Measurements from ENCODE around the gene PGGT1B.
A peak's percentile ranks its signal among the peaks of the same experiment; 100 is the strongest.
"Not testable (repeated sequence)": the region's sequence is repeated elsewhere in the genome, so short reads cannot be mapped to it uniquely, and the experiment has no call there.

PGGT1B gene

DNA sequence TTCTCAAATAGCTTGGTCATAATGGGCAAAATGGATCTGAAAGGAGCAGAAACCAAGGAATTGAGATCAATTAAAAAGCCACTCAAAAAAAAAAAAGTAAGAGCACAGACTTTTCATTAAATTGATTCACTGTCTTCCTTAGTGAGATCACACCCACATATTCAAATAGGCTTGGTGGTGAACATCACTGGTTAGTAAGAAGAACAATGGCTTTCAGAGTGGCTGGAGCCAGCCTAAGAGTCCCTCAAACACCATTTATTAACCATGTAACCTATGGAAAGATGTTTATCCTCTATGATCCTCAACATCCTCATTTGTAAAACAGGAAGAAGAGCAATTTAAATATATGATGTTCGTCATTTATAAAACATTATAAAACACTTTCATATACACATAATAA, 21.3 kb upstream of the PGGT1B start:
- H3K27me3 ChIP-seq (ENCODE audit: control insufficient read depth, insufficient read depth, low read length): no peaks in the 10 kb centered on the region
- H3K9ac ChIP-seq (ENCODE audit: low read length): no peak overlapping the region
- H3K4me1 ChIP-seq (ENCODE audit: control insufficient read depth, insufficient read depth, low read length): no peaks in the 10 kb centered on the region
- H3K36me3 ChIP-seq (ENCODE audit: control insufficient read depth, insufficient read depth, low read length): no peaks in the 10 kb centered on the region
- H3K9me3 ChIP-seq (ENCODE audit: control insufficient read depth, low read length): no peaks in the 10 kb centered on the region
- H3K4me3 ChIP-seq (ENCODE audit: low read length): no peak overlapping the region

- H3K4me1 ChIP-seq (ENCODE audit: control insufficient read depth, insufficient read depth, low read length): no peaks in the 10 kb centered on the region
- H3K27me3 ChIP-seq (ENCODE audit: control insufficient read depth, insufficient read depth, low read length): no peaks in the 10 kb centered on the region
- H3K9ac ChIP-seq (ENCODE audit: low read length): no peak overlapping the region
- H3K4me3 ChIP-seq (ENCODE audit: low read length): no peak overlapping the region
- H3K36me3 ChIP-seq (ENCODE audit: control insufficient read depth, insufficient read depth, low read length): no peaks in the 10 kb centered on the region
- no peaks in the 10 kb centered on the region for H3K9me3 ChIP-seq (ENCODE audit: control insufficient read depth, low read length)
These were observed 19.5 kb upstream of the PGGT1B start for GRCh38 chr5:115282131-115282530.

- no peaks in the 10 kb centered on the region for H3K9me3 ChIP-seq (ENCODE audit: control insufficient read depth, low read length)
- no peak overlapping the region for H3K9ac ChIP-seq (ENCODE audit: low read length)
- H3K4me3 ChIP-seq (ENCODE audit: low read length): no peak overlapping the region
- H3K27me3 ChIP-seq (ENCODE audit: control insufficient read depth, insufficient read depth, low read length): no peaks in the 10 kb centered on the region
- no peaks in the 10 kb centered on the region for H3K4me1 ChIP-seq (ENCODE audit: control insufficient read depth, insufficient read depth, low read length)
- H3K36me3 ChIP-seq (ENCODE audit: control insufficient read depth, insufficient read depth, low read length): no peaks in the 10 kb centered on the region
These were observed 11.9 kb upstream of the PGGT1B start for GRCh38 chr5:115274584-115274983.

- Histone ChIP-seq H3K9ac (ENCODE audit: low read length) (no peak overlapping the region), H3K27me3 (ENCODE audit: control insufficient read depth, insufficient read depth, low read length) (no peaks in the 10 kb centered on the region), H3K4me3 (ENCODE audit: low read length) (no peak overlapping the region), H3K36me3 (ENCODE audit: control insufficient read depth, insufficient read depth, low read length) (no peaks in the 10 kb centered on the region), H3K4me1 (ENCODE audit: control insufficient read depth, insufficient read depth, low read length) (no peaks in the 10 kb centered on the region), H3K9me3 (ENCODE audit: control insufficient read depth, low read length) (no peaks in the 10 kb centered on the region)
These were observed 9.8 kb upstream of the PGGT1B start for GRCh38 chr5:115272297-115272958.

GRCh38 chr5:115271295-115272050, 8.8 kb upstream of the PGGT1B start:
- Histone ChIP-seq H3K4me1 (ENCODE audit: control insufficient read depth, insufficient read depth, low read length) (no peaks in the 10 kb centered on the region), H3K9me3 (ENCODE audit: control insufficient read depth, low read length) (no peaks in the 10 kb centered on the region), H3K9ac (ENCODE audit: low read length) (no peak overlapping the region), H3K27me3 (ENCODE audit: control insufficient read depth, insufficient read depth, low read length) (no peaks in the 10 kb centered on the region), H3K36me3 (ENCODE audit: control insufficient read depth, insufficient read depth, low read length) (no peaks in the 10 kb centered on the region), H3K4me3 (ENCODE audit: low read length) (no peak overlapping the region)

DNA sequence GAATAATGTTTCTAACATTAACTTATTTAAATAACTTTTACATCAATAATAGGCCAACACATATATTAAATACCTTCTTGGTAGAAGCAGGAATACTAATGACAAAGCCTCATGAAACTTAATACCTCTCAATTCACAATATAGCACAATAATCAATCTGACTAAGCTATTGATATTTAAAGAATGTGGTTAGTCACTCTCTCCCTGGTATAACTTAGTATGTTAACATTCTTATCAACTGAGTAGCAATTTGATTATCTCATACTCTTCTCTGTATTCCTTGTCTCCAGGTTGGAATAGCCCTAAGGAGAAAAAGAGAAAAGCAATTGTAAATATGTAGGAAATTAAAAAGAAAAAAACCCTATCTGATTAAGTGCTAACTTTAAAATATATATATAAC, 4.9 kb upstream of the PGGT1B start:
- Histone ChIP-seq H3K9me3 (ENCODE audit: control insufficient read depth, low read length) (no peaks in the 10 kb centered on the region), H3K4me1 (ENCODE audit: control insufficient read depth, insufficient read depth, low read length) (no peaks in the 10 kb centered on the region), H3K36me3 (ENCODE audit: control insufficient read depth, insufficient read depth, low read length) (no peaks in the 10 kb centered on the region)

DNA sequence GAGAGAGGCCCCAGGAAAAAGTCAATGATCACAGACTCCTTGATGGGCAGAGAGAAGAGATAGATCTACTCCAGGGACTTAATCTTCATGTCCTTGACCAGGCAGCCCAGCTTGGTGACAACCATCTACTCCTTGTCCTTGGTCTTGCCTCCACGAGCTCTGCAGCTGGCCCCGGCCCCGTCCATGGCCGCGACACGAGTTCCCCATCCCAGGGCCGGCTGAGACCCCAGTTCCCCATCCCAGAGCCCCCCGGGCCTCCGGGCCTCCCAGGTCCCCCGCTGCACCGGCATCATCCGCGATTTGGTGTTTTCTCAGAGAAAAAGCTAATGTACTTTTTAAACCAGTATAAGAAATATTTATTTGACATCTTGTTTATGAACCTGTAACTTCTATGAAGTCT, 2.5 kb upstream of the PGGT1B start:
- Histone ChIP-seq H3K27me3 (ENCODE audit: control insufficient read depth, insufficient read depth, low read length) (no peaks in the 10 kb centered on the region), H3K9me3 (ENCODE audit: control insufficient read depth, low read length) (no peaks in the 10 kb centered on the region), H3K4me1 (ENCODE audit: control insufficient read depth, insufficient read depth, low read length) (peaks cover 9% of the 10 kb centered on the region), H3K9ac (ENCODE audit: low read length) (no peak overlapping the region), H3K4me3 (ENCODE audit: low read length) (no peak overlapping the region), H3K36me3 (ENCODE audit: control insufficient read depth, insufficient read depth, low read length) (no peaks in the 10 kb centered on the region)

More for the DNA sequence above, 4.9 kb upstream of the PGGT1B start:
- no peak overlapping the region for H3K4me3 ChIP-seq (ENCODE audit: low read length)
- no peaks in the 10 kb centered on the region for H3K27me3 ChIP-seq (ENCODE audit: control insufficient read depth, insufficient read depth, low read length)
- no peak overlapping the region for H3K9ac ChIP-seq (ENCODE audit: low read length)

- no peak overlapping the region for H3K4me3 ChIP-seq (ENCODE audit: low read length)
- no peaks in the 10 kb centered on the region for H3K27me3 ChIP-seq (ENCODE audit: control insufficient read depth, insufficient read depth, low read length)
- H3K9ac ChIP-seq (ENCODE audit: low read length): no peak overlapping the region
- H3K36me3 ChIP-seq (ENCODE audit: control insufficient read depth, insufficient read depth, low read length): no peaks in the 10 kb centered on the region
- no peaks in the 10 kb centered on the region for H3K9me3 ChIP-seq (ENCODE audit: control insufficient read depth, low read length)
- peaks cover 9% of the 10 kb centered on the region for H3K4me1 ChIP-seq (ENCODE audit: control insufficient read depth, insufficient read depth, low read length)
These were observed 2.1 kb upstream of the PGGT1B start for GRCh38 chr5:115264786-115265185.

GRCh38 chr5:115263078-115263380, 352 bp upstream of the PGGT1B start:
- Histone ChIP-seq H3K4me1 (ENCODE audit: control insufficient read depth, insufficient read depth, low read length) (peaks cover 9% of the 10 kb centered on the region), H3K4me3 (ENCODE audit: low read length) (peak overlapping the region; percentile 39), H3K36me3 (ENCODE audit: control insufficient read depth, insufficient read depth, low read length) (no peaks in the 10 kb centered on the region), H3K27me3 (ENCODE audit: control insufficient read depth, insufficient read depth, low read length) (no peaks in the 10 kb centered on the region), H3K9me3 (ENCODE audit: control insufficient read depth, low read length) (no peaks in the 10 kb centered on the region), H3K9ac (ENCODE audit: low read length) (peak overlapping the region; percentile 93)

DNA sequence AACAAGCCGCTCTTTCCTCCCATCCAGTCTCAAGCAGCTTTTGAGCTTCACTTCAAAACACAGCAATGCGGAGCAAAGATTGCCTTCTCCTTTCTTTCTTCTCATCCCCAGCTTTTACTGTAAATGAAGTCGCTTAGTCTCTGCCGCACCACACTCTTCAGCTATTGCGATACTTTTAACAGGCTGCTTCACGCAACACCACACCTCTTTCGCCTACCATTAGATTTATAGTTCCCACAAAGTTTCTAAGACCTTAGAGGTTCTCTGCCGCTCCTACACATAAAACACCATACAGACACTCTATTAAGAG, 711 bp downstream of the PGGT1B start:
- Histone ChIP-seq H3K9ac (ENCODE audit: low read length) (peak overlapping the region; percentile 93), H3K36me3 (ENCODE audit: control insufficient read depth, insufficient read depth, low read length) (no peaks in the 10 kb centered on the region), H3K4me1 (ENCODE audit: control insufficient read depth, insufficient read depth, low read length) (peaks cover 9% of the 10 kb centered on the region), H3K9me3 (ENCODE audit: control insufficient read depth, low read length) (no peaks in the 10 kb centered on the region), H3K27me3 (ENCODE audit: control insufficient read depth, insufficient read depth, low read length) (no peaks in the 10 kb centered on the region), H3K4me3 (ENCODE audit: low read length) (peak overlapping the region; percentile 39)

GRCh38 chr5:115260248-115260647, 2.4 kb downstream of the PGGT1B start:
- Histone ChIP-seq H3K9me3 (ENCODE audit: control insufficient read depth, low read length) (no peaks in the 10 kb centered on the region), H3K4me1 (ENCODE audit: control insufficient read depth, insufficient read depth, low read length) (peaks cover 9% of the 10 kb centered on the region), H3K36me3 (ENCODE audit: control insufficient read depth, insufficient read depth, low read length) (no peaks in the 10 kb centered on the region), H3K9ac (ENCODE audit: low read length) (no peak overlapping the region), H3K27me3 (ENCODE audit: control insufficient read depth, insufficient read depth, low read length) (no peaks in the 10 kb centered on the region), H3K4me3 (ENCODE audit: low read length) (no peak overlapping the region)

- Histone ChIP-seq H3K9me3 (ENCODE audit: control insufficient read depth, low read length) (no peaks in the 10 kb centered on the region), H3K36me3 (ENCODE audit: control insufficient read depth, insufficient read depth, low read length) (no peaks in the 10 kb centered on the region), H3K9ac (ENCODE audit: low read length) (no peak overlapping the region), H3K27me3 (ENCODE audit: control insufficient read depth, insufficient read depth, low read length) (no peaks in the 10 kb centered on the region), H3K4me1 (ENCODE audit: control insufficient read depth, insufficient read depth, low read length) (peaks cover 14% of the 10 kb centered on the region), H3K4me3 (ENCODE audit: low read length) (no peak overlapping the region)
These were observed 4.7 kb downstream of the PGGT1B start for GRCh38 chr5:115257981-115258380.

DNA sequence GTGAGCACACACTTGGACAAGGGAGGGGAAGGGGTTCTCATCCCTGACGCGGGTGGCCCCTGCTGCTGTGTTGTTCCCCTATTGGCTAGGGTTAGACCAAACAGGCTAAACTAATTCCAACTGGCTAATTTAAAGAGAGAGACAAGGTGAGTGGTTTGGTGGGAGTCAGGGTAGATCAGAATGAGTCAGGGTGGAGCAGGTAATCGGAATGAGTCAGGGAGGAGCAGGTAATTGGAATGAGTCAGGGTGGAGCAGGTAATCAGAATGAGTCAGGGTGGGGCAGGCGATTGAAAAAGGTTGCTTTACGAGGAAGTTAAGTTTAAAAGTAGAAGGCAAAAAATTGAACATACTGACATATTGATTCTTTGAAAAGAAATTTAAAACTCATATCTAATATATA, 13.3 kb downstream of the PGGT1B start:
- H3K4me1 ChIP-seq (ENCODE audit: control insufficient read depth, insufficient read depth, low read length); H3K36me3 ChIP-seq (ENCODE audit: control insufficient read depth, insufficient read depth, low read length); H3K27me3 ChIP-seq (ENCODE audit: control insufficient read depth, insufficient read depth, low read length); H3K9ac ChIP-seq (ENCODE audit: low read length); H3K4me3 ChIP-seq (ENCODE audit: low read length); H3K9me3 ChIP-seq (ENCODE audit: control insufficient read depth, low read length): not testable (repeated sequence)

Measured in mucosa of stomach (tissue), 1 donor.